ENCODE data around the gene NECTIN1.
A peak's percentile ranks its signal among the peaks of the same experiment; 100 is the strongest.

DNA sequence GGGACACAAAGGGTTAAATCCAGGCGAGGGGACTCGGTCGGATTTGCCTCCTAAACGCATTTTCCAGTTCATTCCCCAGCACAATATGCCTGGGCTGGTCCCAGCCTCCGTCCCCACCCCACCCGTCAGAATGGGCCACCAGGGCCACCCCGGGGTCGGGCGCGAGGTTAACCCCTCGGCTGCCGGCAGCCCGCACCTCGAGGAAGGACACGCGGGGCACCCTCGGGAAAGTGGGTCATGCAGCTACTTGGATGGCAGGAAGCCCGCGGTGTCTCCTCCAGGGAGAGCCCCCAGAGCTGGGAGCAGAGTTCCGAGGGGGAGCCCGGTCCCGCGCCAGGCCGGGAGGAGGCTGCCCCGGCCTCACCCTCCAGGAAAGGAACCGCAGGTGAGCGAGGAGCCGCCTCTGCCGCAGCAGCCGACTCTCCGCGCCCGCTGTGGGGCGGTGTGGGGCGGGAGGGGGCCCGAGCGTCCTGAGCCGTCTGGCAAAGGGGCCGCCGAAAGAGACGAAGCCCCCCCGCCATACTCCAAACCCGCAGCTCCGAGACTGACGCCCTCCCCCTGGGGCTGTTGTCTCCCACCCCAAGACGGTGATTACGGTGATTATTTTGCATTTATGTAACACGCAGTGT lies 1.4 kb downstream of the NECTIN1 start:
- peak; percentile 24 for TF ChIP-seq CTCF (IDR thresholded peaks at IDR 0.05; ENCODE audit: low read depth, low read length)
- no peak for TF ChIP-seq MYC (IDR thresholded peaks at IDR 0.05; ENCODE audit: low read depth, low read length)
